SH-SY5Y (cell line): ENCODE measurements around the gene CD28.

Source experiments
- GATA2 ChIP-seq: IDR thresholded peaks from 2 replicates; pipeline ENCODE4 v1.6.1; 2011; ENCODE audit warnings: mild to moderate bottlenecking, low read depth, low read length
- GATA3 ChIP-seq: IDR thresholded peaks from 2 replicates; pipeline ENCODE4 v1.6.1; 2011; ENCODE audit warnings: low read depth, mild to moderate bottlenecking, low read length, moderate library complexity

GRCh38 chr2:203751685-203752271 is 45.3 kb downstream of the CD28 start:
- TF ChIP-seq GATA2 (no peak), GATA3 (no peak)
